GM11168 (cell line): ENCODE results near the gene FXYD2.

ENCODE experiments used
- in situ Hi-C: fragments of 300-500 bp; cut with MboI; formaldehyde crosslinking; loops from one replicate; pipeline ENCODE4 v1.12.0; 2022; ENCODE audit warnings: low sequenced_read_pairs; ENCODE audit not compliant: unreplicated experiment

FXYD2 gene

DNA sequence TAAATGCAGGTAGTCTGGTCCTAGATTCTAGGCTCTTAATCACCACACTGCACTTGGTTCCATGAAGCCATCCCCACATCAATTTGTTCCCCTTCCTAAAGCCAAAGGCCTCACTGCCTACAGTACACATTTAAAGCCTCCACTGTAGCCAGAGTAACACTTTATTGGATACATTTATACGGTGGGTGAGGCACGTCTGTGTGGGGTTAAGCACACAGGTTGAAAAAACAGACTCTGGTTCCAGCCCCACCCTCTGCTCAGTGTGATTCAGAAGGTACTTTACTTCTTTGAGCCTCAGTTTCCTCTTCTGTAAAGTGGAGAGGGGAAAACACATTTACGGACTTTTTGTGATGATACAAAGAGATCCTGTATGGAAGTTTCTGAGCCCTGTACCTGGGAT is 50.0 kb downstream of the FXYD2 start:
- in situ Hi-C loops = no loop called here

DNA sequence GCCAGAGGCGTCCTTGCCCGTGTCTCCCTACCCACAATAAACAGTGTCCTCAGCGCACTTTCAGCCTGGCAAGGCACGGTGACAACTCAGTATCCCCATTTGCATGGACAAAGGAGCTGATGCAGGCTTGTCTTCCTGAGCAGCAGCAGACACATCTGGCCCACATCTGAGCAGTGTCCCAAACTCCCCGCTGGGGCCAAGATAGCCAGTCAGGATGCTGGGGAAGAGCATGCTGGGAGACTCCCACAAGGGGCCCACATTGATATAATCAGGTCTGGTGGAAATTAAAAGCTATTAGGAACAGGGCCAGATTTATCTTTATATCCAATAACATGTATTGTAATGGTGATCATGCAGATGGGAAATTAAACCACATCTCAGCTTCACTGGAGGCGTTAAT is 52.2 kb downstream of the FXYD2 start:
- in situ Hi-C loops = no loop called here

DNA sequence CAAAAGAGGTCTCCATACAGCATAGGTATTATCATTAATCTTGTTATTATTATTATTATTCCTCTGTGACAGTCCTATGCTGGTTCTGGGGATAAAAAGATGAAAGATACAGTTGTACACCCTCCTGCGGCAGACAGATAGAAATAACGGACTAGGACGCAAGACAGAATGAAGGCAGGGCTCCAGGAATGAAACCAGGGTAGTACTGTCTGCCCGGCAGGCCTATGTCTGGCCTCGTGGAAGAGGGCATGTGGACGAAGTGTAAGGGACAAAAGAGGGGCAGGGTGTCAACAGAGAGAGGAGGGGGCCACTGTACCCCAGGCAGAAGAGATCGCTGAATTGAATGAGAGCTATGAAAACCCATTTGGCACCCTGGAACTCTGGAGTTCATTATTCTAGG is 52.7 kb downstream of the FXYD2 start:
- in situ Hi-C loops = no loop called here

DNA sequence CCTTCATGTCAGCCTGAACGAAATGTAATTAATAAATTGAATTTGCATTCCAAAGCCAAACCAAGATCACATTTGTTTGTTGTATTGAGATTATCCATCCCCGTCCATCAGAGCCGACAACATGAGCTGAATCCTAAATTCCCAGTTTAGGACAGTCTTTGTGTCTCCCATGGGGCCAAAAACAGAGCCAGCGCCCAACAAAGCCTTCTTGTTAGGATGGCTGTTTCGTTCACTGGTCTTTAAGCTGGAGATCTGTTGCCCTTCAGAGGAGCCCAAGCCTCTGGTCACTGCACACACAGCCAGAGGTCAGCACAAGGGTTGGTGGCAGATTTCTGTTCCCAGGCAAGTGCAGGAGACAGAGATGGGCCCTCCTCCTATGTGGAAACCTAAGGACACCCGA is 53.3 kb downstream of the FXYD2 start:
- in situ Hi-C loops = no loop called here

DNA sequence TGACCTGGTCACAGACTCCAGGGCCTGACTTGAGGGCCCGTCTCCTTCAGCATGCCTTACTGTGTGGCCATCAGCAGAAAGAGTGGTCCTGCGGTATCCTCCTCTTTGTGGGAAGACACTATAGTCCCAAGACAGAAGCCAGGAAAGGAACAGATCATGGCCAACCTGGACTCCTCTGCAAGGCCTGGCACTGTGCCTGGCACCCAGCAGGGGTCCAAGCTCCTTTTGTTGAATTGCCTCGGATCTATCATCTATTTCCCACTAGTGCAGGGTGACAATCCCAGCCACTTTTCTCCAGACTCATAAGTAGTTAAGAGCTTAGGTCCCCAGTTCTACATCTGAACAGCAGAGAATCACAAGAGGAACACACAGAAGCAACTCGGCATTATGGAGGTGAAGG is 54.5 kb downstream of the FXYD2 start:
- in situ Hi-C loops = no loop called here
